HepG2 (cell line): Measurements from ENCODE around the gene ANKRD12.

ENCODE experiments used
- CCAR2 ChIP-seq: fragments of 200-400 bp; formaldehyde crosslinking; optimal IDR thresholded peaks from 2 replicates; pipeline ENCODE3; 2018; ENCODE audit warnings: low read depth, mild to moderate bottlenecking, low read length, moderate library complexity
- EEA1 ChIP-seq: sonication (generic); formaldehyde crosslinking; IDR thresholded peaks from 2 replicates; pipeline ENCODE4 v1.5.1; 2020; ENCODE audit warnings: mild to moderate bottlenecking, missing genetic modification reagents, borderline replicate concordance
- MAFK ChIP-seq, 2 experiments: IDR thresholded peaks in 1 of 2; conservative IDR thresholded peaks in 1 of 2; 2 replicates each; pipeline ENCODE4 v1.6.1; 2011; ENCODE audit warnings: improper control_type of control experiment in 2 of 2, low read length in 2 of 2
- NONO ChIP-seq, 2 experiments: fragments of 450-650 bp in 1 of 2; sonication (generic) in 1 of 2; formaldehyde crosslinking in 1 of 2; IDR thresholded peaks in 1 of 2; conservative IDR thresholded peaks in 1 of 2; 2 replicates each; pipeline versions ENCODE4 v1.6.1 to v1.8.0; 2017 to 2022; ENCODE audit warnings: mild to moderate bottlenecking in 1 of 2, missing genetic modification reagents in 1 of 2, moderate library complexity in 1 of 2
- NR0B2 ChIP-seq: sonication (generic); formaldehyde crosslinking; IDR thresholded peaks from 2 replicates; pipeline ENCODE4 v1.4.0; 2020; ENCODE audit warnings: mild to moderate bottlenecking, missing genetic modification reagents
- POGZ ChIP-seq: sonication (generic); formaldehyde crosslinking; IDR thresholded peaks from 2 replicates; pipeline ENCODE4 v1.4.0; 2020; ENCODE audit warnings: mild to moderate bottlenecking, missing genetic modification reagents
- SOX5 ChIP-seq: IDR thresholded peaks from 2 replicates; pipeline ENCODE4 v1.6.1; 2016; ENCODE audit warnings: borderline replicate concordance
- SP1 ChIP-seq, 2 experiments: fragments of 450-650 bp in 1 of 2; sonication (generic) in 1 of 2; formaldehyde crosslinking in 1 of 2; IDR thresholded peaks; 2 replicates each; pipeline versions ENCODE4 v1.4.0 to v1.6.1; 2016 to 2020; ENCODE audit warnings: missing genetic modification reagents in 1 of 2
- ZFX ChIP-seq: sonication (generic); formaldehyde crosslinking; IDR thresholded peaks from 2 replicates; pipeline ENCODE4 v1.4.0; 2020; ENCODE audit warnings: mild to moderate bottlenecking, low read depth, missing genetic modification reagents, moderate library complexity
- ZNF567 ChIP-seq: sonication (generic); formaldehyde crosslinking; IDR thresholded peaks from 2 replicates; pipeline ENCODE4 v1.8.1; 2023; ENCODE audit warnings: mild to moderate bottlenecking, missing genetic modification reagents, borderline replicate concordance

- no peak for TF ChIP-seq CCAR2
- no peak for TF ChIP-seq SOX5 (CRISPR knock-in tag)
- TF ChIP-seq POGZ (CRISPR knock-in tag) = no peak
- TF ChIP-seq NONO (IDR thresholded peaks at IDR 0.05) = no peak
- no peak for TF ChIP-seq NONO (CRISPR knock-in tag; conservative IDR thresholded peaks at IDR 0.05)
- no peak for TF ChIP-seq ZNF567
- TF ChIP-seq SP1 (IDR thresholded peaks at IDR 0.05) = no peak
- no peak for TF ChIP-seq SP1 (CRISPR knock-in tag; IDR thresholded peaks at IDR 0.05)
- TF ChIP-seq ZFX (CRISPR knock-in tag) = no peak
- no peak for TF ChIP-seq NR0B2 (CRISPR knock-in tag)
- no peak for TF ChIP-seq EEA1 (CRISPR knock-in tag)
- TF ChIP-seq MAFK (conservative IDR thresholded peaks at IDR 0.05 in 1 of 2, IDR thresholded peaks at IDR 0.05 in 1 of 2; ENCODE audit: low read length in 2 of 2) = no peak
Measured at GRCh38 chr18:9140984-9141383, 4.4 kb downstream of the ANKRD12 start.
